GM19455 (cell line): ENCODE measurements around the gene ATF5.
"Not testable (repeated sequence)": the region's sequence is repeated elsewhere in the genome, so short reads cannot be mapped to it uniquely, and the experiment has no call there.

Experiments
- ATAC-seq: cut with Tn5 transposase; IDR thresholded peaks from one replicate; pipeline ENCODE4 v1.9.1; 2021; ENCODE audit not compliant: unreplicated experiment

ATF5 gene

GRCh38 chr19:49940482-49940791, 11.4 kb downstream of the ATF5 start:
- ATAC-seq, result no peak

- ATAC-seq, result not testable (repeated sequence)
These were observed 15.6 kb downstream of the ATF5 start for GRCh38 chr19:49944567-49944966.

- ATAC-seq, result no peak
These were observed 17.4 kb downstream of the ATF5 start for GRCh38 chr19:49946415-49946814.

- ATAC-seq, result no peak
These were observed 21.0 kb downstream of the ATF5 start for GRCh38 chr19:49949742-49950589.

- ATAC-seq, result no peak
These were observed 21.6 kb downstream of the ATF5 start for GRCh38 chr19:49950590-49950948.

- ATAC-seq, result no peak
These were observed 22.0 kb downstream of the ATF5 start for GRCh38 chr19:49950956-49951526.

- ATAC-seq, result no peak
These were observed 22.9 kb downstream of the ATF5 start for GRCh38 chr19:49951806-49952478.

GRCh38 chr19:49952479-49952836, 23.5 kb downstream of the ATF5 start:
- ATAC-seq, result no peak

- ATAC-seq, result no peak
These were observed 23.9 kb downstream of the ATF5 start for GRCh38 chr19:49952906-49953305.

- no peak for ATAC-seq
These were observed 24.4 kb downstream of the ATF5 start for GRCh38 chr19:49953416-49953815.

GRCh38 chr19:49954092-49954829, 25.3 kb downstream of the ATF5 start:
- no peak for ATAC-seq

GRCh38 chr19:49954933-49955332, 25.9 kb downstream of the ATF5 start:
- no peak for ATAC-seq

GRCh38 chr19:49956115-49956495, 27.1 kb downstream of the ATF5 start:
- no peak for ATAC-seq

- ATAC-seq, result no peak
These were observed 28.4 kb downstream of the ATF5 start for GRCh38 chr19:49957262-49957915.

GRCh38 chr19:49958144-49958543, 29.1 kb downstream of the ATF5 start:
- ATAC-seq, result not testable (repeated sequence)

- ATAC-seq, result not testable (repeated sequence)
These were observed 29.6 kb downstream of the ATF5 start for GRCh38 chr19:49958596-49958995.

GRCh38 chr19:49959892-49960291, 30.9 kb downstream of the ATF5 start:
- ATAC-seq, result not testable (repeated sequence)

GRCh38 chr19:49960980-49961379, 32.0 kb downstream of the ATF5 start, which contains the start of gene SIGLEC11:
Gene SIGLEC11 (minus strand): TSS chr19:49961172. CDS start chr19:49961081, 91 bp downstream.
- ATAC-seq, result not testable (repeated sequence)

GRCh38 chr19:49968279-49968922, 39.4 kb downstream of the ATF5 start:
- ATAC-seq, result no peak

- ATAC-seq, result not testable (repeated sequence)
These were observed 40.4 kb downstream of the ATF5 start for GRCh38 chr19:49969355-49969754.
